IMR-90 (cell line): Measurements from ENCODE around the gene TEC. TPM values are rescaled to one million over a fixed set of nuclear protein-coding genes. Genes with fewer than 3 reads are reported as not detected.

ENCODE experiments used
- ATAC-seq: fragments of 200-7000 bp; cut with Tn5 transposase; 2 replicates; pipeline ENCODE4 v1.9.1; 2020; ENCODE audit warnings: low read depth, mild to moderate bottlenecking, moderate library complexity
- BruUV-seq: library from RNA; stranded (reverse); fragments of 400-500 nt; replicated peaks from 2 replicates; lab custom pipeline; 2021; lab: Mats Ljungman, UMichigan
- CTCF ChIA-PET: fragments of 300-600 bp; formaldehyde crosslinking; extraction: SDS; loops from one replicate; lab custom pipeline; 2021; ENCODE audit warnings: antibody characterized with exemption; lab: Yijun Ruan, JAX
- POLR2A ChIA-PET: fragments of 300-600 bp; sonication (Branson Sonifier 250); formaldehyde crosslinking; loops from one replicate; lab custom pipeline; 2022; ENCODE audit warnings: antibody characterized with exemption; ENCODE audit not compliant: unreplicated experiment; lab: Charles Lee
- DNase-seq: peaks from one replicate; pipeline ENCODE4 v3.0.0; 2013
- H2AFZ ChIP-seq: replicated peaks from 2 replicates; pipeline ENCODE3; 2013; ENCODE audit warnings: low read length, mild to moderate bottlenecking; ENCODE audit not compliant: poor library complexity
- H2AK5ac ChIP-seq: 2 replicates; pipeline ENCODE4 v1.6.1; 2013; ENCODE audit warnings: low read depth, low read length, inconsistent platforms
- H2AK9ac ChIP-seq: replicated peaks from 2 replicates; pipeline ENCODE3; 2013; ENCODE audit warnings: mild to moderate bottlenecking, low read depth, low read length, moderate library complexity; ENCODE audit not compliant: poor library complexity
- H2BK120ac ChIP-seq: 2 replicates; pipeline ENCODE4 v1.6.1; 2013; ENCODE audit warnings: low read depth, low read length, inconsistent platforms
- H2BK15ac ChIP-seq: 3 replicates; pipeline ENCODE4 v1.6.1; 2013; ENCODE audit warnings: low read depth, low read length, inconsistent platforms
- H2BK20ac ChIP-seq: 2 replicates; pipeline ENCODE4 v1.6.1; 2013; ENCODE audit warnings: low read depth, mild to moderate bottlenecking, inconsistent platforms, low read length, moderate library complexity
- H2BK5ac ChIP-seq: 2 replicates; pipeline ENCODE4 v1.6.1; 2013; ENCODE audit warnings: mild to moderate bottlenecking, low read depth, low read length, inconsistent platforms; ENCODE audit not compliant: poor library complexity, severe bottlenecking
- H3K14ac ChIP-seq: replicated peaks from 2 replicates; pipeline ENCODE4 v1.6.1; 2013; ENCODE audit warnings: low read depth, low read length, inconsistent platforms
- H3K18ac ChIP-seq: 2 replicates; pipeline ENCODE4 v1.6.1; 2013; ENCODE audit warnings: low read depth, low read length, control low read depth
- H3K23ac ChIP-seq: 2 replicates; pipeline ENCODE4 v1.6.1; 2013; ENCODE audit warnings: low read depth, low read length, inconsistent platforms
- H3K27ac ChIP-seq: 2 replicates; pipeline ENCODE4 v1.5.1; 2013; ENCODE audit warnings: mild to moderate bottlenecking, control low read depth, low read length; ENCODE audit not compliant: insufficient read depth
- H3K27me3 ChIP-seq: 2 replicates; pipeline ENCODE4 v1.6.1; 2013; ENCODE audit warnings: low read length; ENCODE audit not compliant: control insufficient read depth, insufficient read depth
- H3K36me3 ChIP-seq: 2 replicates; pipeline ENCODE4 v1.6.1; 2013; ENCODE audit warnings: low read length, mixed read lengths; ENCODE audit not compliant: control insufficient read depth, insufficient read depth
- H3K4ac ChIP-seq: 2 replicates; pipeline ENCODE4 v1.6.1; 2013; ENCODE audit warnings: low read depth, low read length, inconsistent platforms
- H3K4me1 ChIP-seq: 2 replicates; pipeline ENCODE4 v1.6.1; 2013; ENCODE audit warnings: low read length, mixed read lengths; ENCODE audit not compliant: control insufficient read depth, insufficient read depth
- H3K4me2 ChIP-seq: 2 replicates; pipeline ENCODE4 v1.6.1; 2013; ENCODE audit warnings: low read depth, mild to moderate bottlenecking, control low read depth, low read length, moderate library complexity
- H3K4me3 ChIP-seq: 2 replicates; pipeline ENCODE4 v1.5.1; 2013; ENCODE audit warnings: low read depth, mild to moderate bottlenecking, control low read depth, low read length, moderate library complexity; ENCODE audit not compliant: insufficient read depth
- H3K56ac ChIP-seq: 2 replicates; pipeline ENCODE4 v1.6.1; 2013; ENCODE audit warnings: low read length, inconsistent platforms; ENCODE audit not compliant: insufficient read depth; ENCODE audit errors: extremely low read depth
- H3K79me1 ChIP-seq, 2 experiments: 2 replicates each; pipeline ENCODE4 v1.6.1; 2013; ENCODE audit warnings: low read length in 2 of 2, inconsistent platforms in 1 of 2, low read depth in 1 of 2
- H3K9ac ChIP-seq: 2 replicates; pipeline ENCODE4 v1.6.1; 2013; ENCODE audit warnings: low read depth, low read length, control low read depth
- H3K9me1 ChIP-seq: 2 replicates; pipeline ENCODE4 v1.6.1; 2013; ENCODE audit warnings: low read length, inconsistent platforms; ENCODE audit not compliant: insufficient read depth
- H3K9me3 ChIP-seq: 2 replicates; pipeline ENCODE4 v1.6.1; 2013; ENCODE audit warnings: low read length; ENCODE audit not compliant: control insufficient read depth, insufficient read depth
- H4K20me1 ChIP-seq: 2 replicates; pipeline ENCODE4 v1.6.1; 2013; ENCODE audit warnings: low read length, inconsistent platforms; ENCODE audit not compliant: insufficient read depth
- H4K5ac ChIP-seq: 2 replicates; pipeline ENCODE4 v1.6.1; 2013; ENCODE audit warnings: mild to moderate bottlenecking, low read depth, low read length, control low read depth
- H4K8ac ChIP-seq, 2 experiments: 2 replicates each; pipeline ENCODE4 v1.6.1; 2013; ENCODE audit warnings: low read depth in 2 of 2, low read length in 2 of 2, control low read depth in 1 of 2, inconsistent platforms in 1 of 2
- H4K91ac ChIP-seq: 2 replicates; pipeline ENCODE4 v1.6.1; 2013; ENCODE audit warnings: low read depth, low read length, inconsistent platforms; ENCODE audit not compliant: insufficient read depth
- BHLHE40 ChIP-seq: fragments of 150-350 bp; IDR thresholded peaks from 2 replicates; pipeline ENCODE4 v1.6.1; 2016; ENCODE audit warnings: mild to moderate bottlenecking, low read depth, low read length
- CEBPB ChIP-seq: IDR thresholded peaks from 2 replicates; pipeline ENCODE4 v1.6.1; 2012; ENCODE audit warnings: low read depth, low read length, improper control_type of control experiment
- CHD1 ChIP-seq: IDR thresholded peaks from 2 replicates; pipeline ENCODE4 v1.6.1; 2012; ENCODE audit warnings: low read depth, low read length, improper control_type of control experiment
- ELK1 ChIP-seq: fragments of 150-350 bp; IDR thresholded peaks from 2 replicates; pipeline ENCODE4 v1.6.1; 2016; ENCODE audit warnings: low read depth, mild to moderate bottlenecking, low read length, moderate library complexity, borderline replicate concordance
- FOS ChIP-seq: fragments of 150-350 bp; IDR thresholded peaks from 2 replicates; pipeline ENCODE4 v1.6.1; 2016; ENCODE audit warnings: low read depth, low read length
- MAFK ChIP-seq: IDR thresholded peaks from 2 replicates; pipeline ENCODE4 v1.6.1; 2012; ENCODE audit warnings: low read depth, low read length, improper control_type of control experiment
- MAZ ChIP-seq: IDR thresholded peaks from 2 replicates; pipeline ENCODE4 v1.6.1; 2012; ENCODE audit warnings: low read depth, mild to moderate bottlenecking, low read length, improper control_type of control experiment, moderate library complexity, borderline replicate concordance
- MXI1 ChIP-seq: IDR thresholded peaks from 2 replicates; pipeline ENCODE4 v1.6.1; 2012; ENCODE audit warnings: low read depth, mild to moderate bottlenecking, low read length, moderate library complexity, borderline replicate concordance
- NFE2L2 ChIP-seq: fragments of 150-350 bp; IDR thresholded peaks from 2 replicates; pipeline ENCODE4 v1.6.1; 2016; ENCODE audit warnings: low read depth, mild to moderate bottlenecking, low read length
- POLR2A ChIP-seq: IDR thresholded peaks from 2 replicates; pipeline ENCODE4 v1.6.1; 2012; ENCODE audit warnings: mild to moderate bottlenecking, low read depth, low read length
- RAD21 ChIP-seq: IDR thresholded peaks from 2 replicates; pipeline ENCODE4 v1.6.1; 2012; ENCODE audit warnings: low read length, improper control_type of control experiment
- RCOR1 ChIP-seq: IDR thresholded peaks from 2 replicates; pipeline ENCODE4 v1.6.1; 2012; ENCODE audit warnings: mild to moderate bottlenecking, low read length, improper control_type of control experiment; ENCODE audit not compliant: insufficient replicate concordance
- RFX5 ChIP-seq: IDR thresholded peaks from 2 replicates; pipeline ENCODE4 v1.8.0; 2012; ENCODE audit warnings: low read depth, mild to moderate bottlenecking, low read length, moderate library complexity
- SMC3 ChIP-seq: fragments of 150-350 bp; IDR thresholded peaks from 2 replicates; pipeline ENCODE4 v1.6.1; 2016; ENCODE audit warnings: low read depth, mild to moderate bottlenecking, antibody characterized with exemption, low read length, moderate library complexity
- WGBS, 2 experiments: methylation state at CpG; one replicate each; pipeline versions ENCODE4 v1.1.5 to v1.1.7; 2013; ENCODE audit warnings: missing lambda C conversion rate in 2 of 2; ENCODE audit not compliant: insufficient read length in 1 of 2; ENCODE audit errors: extremely low coverage in 2 of 2; 5-methylcytosine and 5-hydroxymethylcytosine counted together
- dilution Hi-C: fragments of 300-500 bp; cut with HindIII; formaldehyde crosslinking; loops from one replicate; pipeline ENCODE4 v1.14.3; 2018; ENCODE audit warnings: low sequenced_read_pairs; ENCODE audit not compliant: unreplicated experiment
- in situ Hi-C: fragments of 300-500 bp; cut with MboI; formaldehyde crosslinking; loops from 3 replicates; pipeline ENCODE4 v1.14.3; 2019; ENCODE audit warnings: low sequenced_read_pairs, inconsistent platforms, mixed read lengths
- intact Hi-C: fragments of 100-400 bp; cut with micrococcal nuclease; formaldehyde crosslinking; loops from 2 replicates; pipeline ENCODE4 v1.10.0; 2022
- polyA plus RNA-seq, 3 experiments: library from polyadenylated mRNA; depleted of rRNA; stranded (reverse); fragments of >200 nt; gene quantifications; 2 replicates each; pipeline ENCODE4 v1.2.3, GENCODE V29; 2012; ENCODE audit warnings: low replicate concordance in 1 of 3
- total RNA-seq: library from RNA; depleted of rRNA; stranded (reverse); fragments of >200 nt; gene quantifications from 2 replicates; pipeline ENCODE4 v1.2.3, GENCODE V29; 2012
- TF ChIP-seq, protein P1 (sequence below): conservative IDR thresholded peaks from 2 replicates; pipeline ENCODE4 v1.5.1; 2012; ENCODE audit warnings: mild to moderate bottlenecking, low read depth, low read length, improper control_type of control experiment
- TF ChIP-seq, protein P2 (sequence below): fragments of 150-350 bp; IDR thresholded peaks from 2 replicates; pipeline ENCODE4 v1.6.1; 2017; ENCODE audit warnings: mild to moderate bottlenecking, antibody characterized with exemption, low read length, low read depth

Gene TEC
- total and polyA plus RNA-seq, 2 of the 4 experiments (the other 2 are of a cell fraction) = 0.39 to 0.54 TPM

DNA sequence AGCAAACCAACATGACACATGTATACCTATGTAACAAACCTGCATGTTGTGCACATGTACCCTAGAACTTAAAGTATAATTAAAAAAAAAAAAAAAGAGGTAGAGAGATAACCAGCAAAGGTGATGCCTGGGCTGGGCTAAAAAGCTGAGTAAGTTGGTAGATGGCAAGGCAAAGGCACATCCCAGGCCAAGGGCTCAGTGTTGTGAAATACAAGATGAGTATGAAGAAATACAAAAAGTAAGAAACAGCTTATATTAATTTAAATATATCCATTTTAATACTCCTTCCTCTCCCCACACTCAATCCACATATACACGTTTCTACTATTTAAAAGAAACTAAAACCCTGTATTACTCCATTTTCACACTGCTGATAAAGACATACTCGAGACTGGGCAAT, 25.8 kb downstream of the TEC start:
- no peak overlapping the region for H2AK9ac ChIP-seq
- dilution Hi-C loops = no loop called here
- no peak overlapping the region for H4K5ac ChIP-seq
- no peak overlapping the region for H3K4ac ChIP-seq
- H4K91ac ChIP-seq = no peak overlapping the region
- no peak overlapping the region for H3K27ac ChIP-seq
- WGBS, 2 experiments = 100% methylated on average over 1 of the region's 2 CpGs; no CpG with 5 or more reads in 1 of the 2 experiments
- H3K56ac ChIP-seq = no peak overlapping the region
- no peak overlapping the region for H2BK15ac ChIP-seq
- no peaks in the 10 kb centered on the region for H3K9me1 ChIP-seq
- H2BK20ac ChIP-seq = no peak overlapping the region
- no peaks in the 10 kb centered on the region for H4K20me1 ChIP-seq
- H2BK5ac ChIP-seq = no peak overlapping the region
- TF ChIP-seq, protein P1, sequence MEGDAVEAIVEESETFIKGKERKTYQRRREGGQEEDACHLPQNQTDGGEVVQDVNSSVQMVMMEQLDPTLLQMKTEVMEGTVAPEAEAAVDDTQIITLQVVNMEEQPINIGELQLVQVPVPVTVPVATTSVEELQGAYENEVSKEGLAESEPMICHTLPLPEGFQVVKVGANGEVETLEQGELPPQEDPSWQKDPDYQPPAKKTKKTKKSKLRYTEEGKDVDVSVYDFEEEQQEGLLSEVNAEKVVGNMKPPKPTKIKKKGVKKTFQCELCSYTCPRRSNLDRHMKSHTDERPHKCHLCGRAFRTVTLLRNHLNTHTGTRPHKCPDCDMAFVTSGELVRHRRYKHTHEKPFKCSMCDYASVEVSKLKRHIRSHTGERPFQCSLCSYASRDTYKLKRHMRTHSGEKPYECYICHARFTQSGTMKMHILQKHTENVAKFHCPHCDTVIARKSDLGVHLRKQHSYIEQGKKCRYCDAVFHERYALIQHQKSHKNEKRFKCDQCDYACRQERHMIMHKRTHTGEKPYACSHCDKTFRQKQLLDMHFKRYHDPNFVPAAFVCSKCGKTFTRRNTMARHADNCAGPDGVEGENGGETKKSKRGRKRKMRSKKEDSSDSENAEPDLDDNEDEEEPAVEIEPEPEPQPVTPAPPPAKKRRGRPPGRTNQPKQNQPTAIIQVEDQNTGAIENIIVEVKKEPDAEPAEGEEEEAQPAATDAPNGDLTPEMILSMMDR = no peak
- no peak for TF ChIP-seq SMC3
- TF ChIP-seq ELK1 = no peak
- no peak for TF ChIP-seq RCOR1
- TF ChIP-seq RFX5 = no peak
- no peak for TF ChIP-seq RAD21
- TF ChIP-seq CEBPB = no peak
- no peak for TF ChIP-seq MAFK
- TF ChIP-seq POLR2A = no peak
- TF ChIP-seq, protein P2, sequence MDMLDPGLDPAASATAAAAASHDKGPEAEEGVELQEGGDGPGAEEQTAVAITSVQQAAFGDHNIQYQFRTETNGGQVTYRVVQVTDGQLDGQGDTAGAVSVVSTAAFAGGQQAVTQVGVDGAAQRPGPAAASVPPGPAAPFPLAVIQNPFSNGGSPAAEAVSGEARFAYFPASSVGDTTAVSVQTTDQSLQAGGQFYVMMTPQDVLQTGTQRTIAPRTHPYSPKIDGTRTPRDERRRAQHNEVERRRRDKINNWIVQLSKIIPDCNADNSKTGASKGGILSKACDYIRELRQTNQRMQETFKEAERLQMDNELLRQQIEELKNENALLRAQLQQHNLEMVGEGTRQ = no peak
- TF ChIP-seq NFE2L2 = no peak
- no peak for TF ChIP-seq CHD1
- no peak for TF ChIP-seq BHLHE40
- no peak for TF ChIP-seq MAZ
- no peak for TF ChIP-seq FOS
- TF ChIP-seq MXI1 = no peak
- H3K18ac ChIP-seq = no peak overlapping the region
- no peak overlapping the region for H2AK5ac ChIP-seq
- H3K4me2 ChIP-seq = no peak overlapping the region
- H3K9me3 ChIP-seq = no peaks in the 10 kb centered on the region
- peaks cover 1% of the 10 kb centered on the region; the same call in 1 of the 2 replicates for H3K27me3 ChIP-seq
- no peak overlapping the region for H3K14ac ChIP-seq
- no peak overlapping the region for H3K9ac ChIP-seq
- no peak overlapping the region for H3K23ac ChIP-seq
- no peak overlapping the region for H3K4me3 ChIP-seq
- H4K8ac ChIP-seq = no peak overlapping the region
- DNase-seq = no peak
- no peaks in the 10 kb centered on the region; a peak in 1 of 4 replicates for H3K79me1 ChIP-seq
- ChIA-PET CTCF (no interaction called here), POLR2A (no interaction called here)
- no peaks in the 10 kb centered on the region for H3K36me3 ChIP-seq
- H3K4me1 ChIP-seq = no peaks in the 10 kb centered on the region
- ATAC-seq = no peak
- in situ Hi-C loops = no loop called here
- no peak overlapping the region for H2AFZ ChIP-seq
- H2BK120ac ChIP-seq = no peak overlapping the region
- intact Hi-C loops = loop anchor here (5.0 kb wide), 1 partner anchor 37 kb away; no protein-coding TSS in a partner anchor
- BruUV-seq = no TSS peak
